Testis (tissue), 3 donors: ENCODE results near the gene KDM5C. TPM values are rescaled to one million over a fixed set of nuclear protein-coding genes. Genes with fewer than 3 reads are reported as not detected.

ENCODE experiments used
- DNase-seq: peaks from one replicate; pipeline ENCODE4 v3.0.0-alpha.2; 2019
- H3K27ac ChIP-seq, 2 donors: fragments of 200-600 bp; sonication (generic); one replicate each; pipeline ENCODE4 v1.5.1; 2019
- H3K27me3 ChIP-seq: fragments of 200-600 bp; sonication (generic); one replicate; pipeline ENCODE4 v1.5.1; 2019
- H3K36me3 ChIP-seq: fragments of 200-600 bp; sonication (generic); one replicate; pipeline ENCODE4 v1.5.1; 2017; ENCODE audit warnings: low read depth; ENCODE audit errors: missing control alignments
- H3K4me1 ChIP-seq: fragments of 200-600 bp; sonication (generic); one replicate; pipeline ENCODE4 v1.5.1; 2019
- H3K4me3 ChIP-seq, 2 donors: fragments of 200-600 bp; sonication (generic); one replicate each; pipeline ENCODE4 v1.5.1; 2017 to 2019
- H3K9me3 ChIP-seq: fragments of 200-600 bp; sonication (generic); one replicate; pipeline ENCODE4 v1.5.1; 2017
- POLR2A ChIP-seq: fragments of 450-650 bp; IDR thresholded peaks from one replicate; pipeline ENCODE4 v1.6.1; 2017; ENCODE audit warnings: antibody characterized with exemption, mild to moderate bottlenecking, moderate library complexity
- WGBS, 2 donors: methylation state at CpG; one replicate each; pipeline ENCODE4 v1.1.5; 2018; 5-methylcytosine and 5-hydroxymethylcytosine counted together
- intact Hi-C: fragments of 100-400 bp; cut with DNase I; formaldehyde crosslinking; loops from one replicate; pipeline ENCODE4 v1.15.1; 2023; ENCODE audit warnings: low total_unique reads
- microRNA-seq, 2 donors: library from miRNA; unstranded; fragments of <30 nt; microRNA quantifications; one replicate each; pipeline ENCODE4, GENCODE V29; 2016; ENCODE audit warnings: borderline number of aligned reads in 2 of 2, borderline replicate concordance in 1 of 2
- polyA plus RNA-seq: library from polyadenylated mRNA; stranded (reverse); fragments of 350-450 nt; fragmentation: Illumina TruSeq; extraction: RNeasy Lipid Tissue Mini Kit (QIAGEN cat#74804); gene quantifications from one replicate; pipeline ENCODE4 v1.2.3, GENCODE V29; 2014; ENCODE audit warnings: low read depth, low replicate concordance; ENCODE audit not compliant: insufficient read depth
- small RNA-seq, 2 donors: library from RNA; depleted of rRNA; stranded (forward); fragments of <200 nt; gene quantifications; one replicate each; pipeline ENCODE3, GENCODE V24; 2016
- total RNA-seq, 2 donors: library from RNA; depleted of rRNA; stranded (reverse); fragments of >200 nt; gene quantifications; one replicate each; pipeline ENCODE4 v1.2.3, GENCODE V29; 2016

Gene KDM5C
- total and polyA plus RNA-seq, 3 donors from 2014 or later: 40.1 to 134 (median 104) TPM

GRCh38 chrX:53153581-53153980, 71.4 kb downstream of the KDM5C start:
- intact Hi-C loops: no loop called here
- whole genome bisulfite sequencing, 2 donors: 90% methylated on average over 1 of the region's 1 CpG; no CpG with 5 or more reads in 1 of the 2 donors

More at GRCh38 chrX:53153581-53153980, 71.4 kb downstream of the KDM5C start:
- H3K27ac ChIP-seq: no peak overlapping the region
- H3K4me3 ChIP-seq: no peak overlapping the region
- no peaks in the 10 kb centered on the region for H3K27me3 ChIP-seq
- H3K4me1 ChIP-seq: no peaks in the 10 kb centered on the region
- TF ChIP-seq POLR2A: no peak
- DNase-seq: no peak
- no peaks in the 10 kb centered on the region for H3K9me3 ChIP-seq
- H3K36me3 ChIP-seq: no peaks in the 10 kb centered on the region

Small RNA genes lying within 50 kb of the gene (microRNA-seq; reads per million reads assigned to microRNA genes)
- gene MIR6894 (0.70 to 2.1 reads per million in 2 donors), gene MIR6895 (0 reads per million in 2 donors)

Small RNA genes lying within 50 kb of the gene (small RNA-seq; reads per million reads assigned to genes)
- gene AL139396.1 (0 to 0.27 reads per million in 2 donors), gene MIR6894 (0 to 0.18 reads per million in 2 donors), gene MIR6895 (0 reads per million in 2 donors)

Other genes starting within 250 kb of the KDM5C start
- 1 to 10 TPM; 2.8 to 3.8 TPM for gene GPR173, start 176.4 kb downstream of the KDM5C start, total RNA-seq
- 2.4 TPM for gene GPR173, start 176.4 kb downstream of the KDM5C start, polyA plus RNA-seq
- 100 to 1,000 TPM; 358 to 363 TPM for gene TSPYL2, start 142.8 kb downstream of the KDM5C start, total RNA-seq
- 193 TPM for gene TSPYL2, start 142.8 kb downstream of the KDM5C start, polyA plus RNA-seq
- 10 to 100 TPM; 39.3 to 46.1 TPM for gene KANTR, start 131.1 kb downstream of the KDM5C start, total RNA-seq
- 3.0 TPM for gene KANTR, start 131.1 kb downstream of the KDM5C start, polyA plus RNA-seq
- 10 to 100 TPM; 15.6 to 19.9 TPM for gene IQSEC2, start 56.4 kb upstream of the KDM5C start, total RNA-seq
- 19.3 TPM for gene IQSEC2, start 56.4 kb upstream of the KDM5C start, polyA plus RNA-seq
- 10 to 100 TPM; 28.8 to 37.7 TPM for gene SMC1A, start 197.4 kb upstream of the KDM5C start, total RNA-seq
- 18.6 TPM for gene SMC1A, start 197.4 kb upstream of the KDM5C start, polyA plus RNA-seq
- gene RIBC1, start 197.7 kb upstream of the KDM5C start, total RNA-seq: 10 to 100 TPM; 20.3 to 41.6 TPM
- 52.0 TPM for gene RIBC1, start 197.7 kb upstream of the KDM5C start, polyA plus RNA-seq
- gene HSD17B10, start 209.2 kb upstream of the KDM5C start, total RNA-seq: 10 to 100 TPM; 38.4 to 54.8 TPM
- 44.8 TPM for gene HSD17B10, start 209.2 kb upstream of the KDM5C start, polyA plus RNA-seq